ENCODE results near the gene PRIM2. TPM values are rescaled to one million over a fixed set of nuclear protein-coding genes. Genes with fewer than 3 reads are reported as not detected.
"Not testable (repeated sequence)": the region's sequence is repeated elsewhere in the genome, so short reads cannot be mapped to it uniquely, and the experiment has no call there.

PRIM2 gene
- total and polyA plus RNA-seq, 2 of the 8 experiments (the other 6 are each of a cell fraction or from before 2014, with no cell fraction given): 20.8 to 46.8 TPM

DNA sequence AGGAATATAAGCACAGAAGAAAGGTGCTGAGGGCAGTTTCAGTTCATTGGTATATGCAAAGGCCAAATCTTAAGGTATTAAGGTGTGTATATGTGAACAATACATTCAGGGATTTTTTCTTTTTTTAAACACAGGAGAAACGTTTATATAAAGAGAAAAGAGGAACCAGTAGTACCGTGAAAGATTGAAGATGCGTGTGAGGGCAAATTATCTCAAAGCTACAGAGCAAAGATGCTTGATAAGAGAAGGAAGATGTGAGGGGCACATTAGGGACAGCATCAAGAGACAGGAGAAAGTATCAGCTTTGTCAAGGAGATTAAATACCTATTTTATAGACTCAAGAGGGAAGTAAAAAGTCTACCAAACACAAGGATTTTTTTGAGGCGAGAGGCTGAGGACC, 165.0 kb downstream of the PRIM2 start:
- CTCF ChIA-PET (ENCODE audit: partially characterized antibody); H3K36me3 ChIP-seq (ENCODE audit: control insufficient read depth in 2 of 4, insufficient read depth in 4 of 4, low read length in 3 of 4); H3K56ac ChIP-seq (replicated peaks; ENCODE audit: insufficient read length, low read depth, low read length); H4K8ac ChIP-seq (ENCODE audit: extremely low read depth, insufficient read depth, low read length); H2BK120ac ChIP-seq (replicated peaks; ENCODE audit: low read depth, low read length); H3K79me1 ChIP-seq (ENCODE audit: low read depth, low read length); H3K14ac ChIP-seq (ENCODE audit: insufficient read length); H2BK15ac ChIP-seq (ENCODE audit: low read length); H3K4me2 ChIP-seq (ENCODE audit: insufficient read depth in 1 of 2, low read depth in 2 of 2, low read length in 2 of 2); H2BK20ac ChIP-seq (ENCODE audit: low read length); H3K23ac ChIP-seq (ENCODE audit: insufficient read length); H4K91ac ChIP-seq (replicated peaks; ENCODE audit: insufficient read length, low read length); H3K4ac ChIP-seq (replicated peaks; ENCODE audit: insufficient read length, low read depth, low read length); H3K4me1 ChIP-seq (replicated peaks in 1 of 4; ENCODE audit: control insufficient read depth in 3 of 4, insufficient read depth in 4 of 4, low read length in 3 of 4); H3K18ac ChIP-seq (ENCODE audit: extremely low read depth, low read length); FAIRE-seq; H2BK12ac ChIP-seq (ENCODE audit: low read depth, low read length); H2AFZ ChIP-seq (ENCODE audit: low read length); H3K27me3 ChIP-seq (replicated peaks in 1 of 4; ENCODE audit: control insufficient read depth in 3 of 4, extremely low read depth in 1 of 4, insufficient read depth in 3 of 4, low read length in 3 of 4); H3K79me2 ChIP-seq (ENCODE audit: control insufficient read depth in 1 of 2, insufficient read depth in 2 of 2, low read length in 2 of 2); H3K23me2 ChIP-seq (ENCODE audit: low read depth, low read length); H4K20me1 ChIP-seq (replicated peaks in 1 of 2; ENCODE audit: control insufficient read depth in 1 of 2, insufficient read depth in 2 of 2, low read length in 2 of 2); H2AK5ac ChIP-seq (ENCODE audit: low read depth, low read length); H3K9me3 ChIP-seq (ENCODE audit: insufficient read depth in 2 of 2, low read depth in 1 of 2, low read length in 1 of 2); H2BK5ac ChIP-seq (ENCODE audit: low read depth, low read length); H3K27ac ChIP-seq (ENCODE audit: low read depth, low read length); H4K5ac ChIP-seq (ENCODE audit: insufficient read length, low read depth, low read length); DNase-seq (ENCODE audit: low read depth in 1 of 2, low spot score in 2 of 2); H3K9ac ChIP-seq (replicated peaks in 1 of 4; ENCODE audit: extremely low read depth in 1 of 4, low read depth in 3 of 4, low read length in 3 of 4); POLR2A ChIA-PET (ENCODE audit: partially characterized antibody); H3K4me3 ChIP-seq (ENCODE audit: extremely low read depth in 1 of 4, insufficient read depth in 2 of 4, low read depth in 3 of 4, low read length in 4 of 4): not testable (repeated sequence)
- 96% methylated on average over 4 of the region's 4 CpGs; no CpG with 5 or more reads in 1 of the 2 experiments for WGBS, 2 experiments (ENCODE audit: extremely low coverage in 1 of 2, insufficient coverage in 1 of 2, insufficient read length in 1 of 2, insufficient replicate concordance in 2 of 2, low coverage in 1 of 2, low lambda C conversion rate in 2 of 2, missing lambda C conversion rate in 1 of 2)

DNA sequence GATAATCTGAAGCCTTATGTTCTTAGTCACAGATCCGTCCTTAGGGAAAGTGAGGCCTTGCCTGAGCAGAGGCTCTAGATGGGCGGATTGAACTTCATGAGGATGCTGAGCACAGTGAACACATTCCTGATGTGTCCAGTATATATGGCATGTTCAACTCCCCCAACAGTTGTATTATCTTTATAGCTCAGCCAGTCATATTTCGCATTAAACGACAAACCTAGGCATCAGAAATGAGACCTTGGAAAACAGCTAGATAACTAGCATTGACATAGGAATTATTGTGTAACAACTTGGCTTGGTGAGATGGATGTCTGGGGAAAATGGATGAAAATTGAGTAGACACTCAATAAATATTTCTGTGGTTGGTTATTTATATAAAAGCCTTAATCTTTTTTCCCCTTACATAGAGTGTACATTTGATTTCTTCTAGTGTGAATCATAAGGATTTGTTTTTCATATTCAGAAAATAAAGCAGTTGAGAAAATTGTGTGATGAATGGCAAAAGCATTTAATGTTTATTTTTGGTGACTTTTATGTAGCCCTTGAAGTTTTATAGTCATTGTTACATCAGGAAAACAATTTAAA, 169.2 kb downstream of the PRIM2 start:
- H3K14ac ChIP-seq (ENCODE audit: insufficient read length); H3K36me3 ChIP-seq (ENCODE audit: control insufficient read depth in 2 of 4, insufficient read depth in 4 of 4, low read length in 3 of 4); H3K4me3 ChIP-seq (ENCODE audit: extremely low read depth in 1 of 4, insufficient read depth in 2 of 4, low read depth in 3 of 4, low read length in 4 of 4); POLR2A ChIA-PET (ENCODE audit: partially characterized antibody); H3K4me1 ChIP-seq (replicated peaks in 1 of 4; ENCODE audit: control insufficient read depth in 3 of 4, insufficient read depth in 4 of 4, low read length in 3 of 4); H3K9me3 ChIP-seq (ENCODE audit: insufficient read depth in 2 of 2, low read depth in 1 of 2, low read length in 1 of 2); FAIRE-seq; H3K23ac ChIP-seq (ENCODE audit: insufficient read length); H3K79me1 ChIP-seq (ENCODE audit: low read depth, low read length); H2BK15ac ChIP-seq (ENCODE audit: low read length); H2BK20ac ChIP-seq (ENCODE audit: low read length); H2BK120ac ChIP-seq (replicated peaks; ENCODE audit: low read depth, low read length); H2BK12ac ChIP-seq (ENCODE audit: low read depth, low read length); DNase-seq (ENCODE audit: low read depth in 1 of 2, low spot score in 2 of 2); H3K79me2 ChIP-seq (ENCODE audit: control insufficient read depth in 1 of 2, insufficient read depth in 2 of 2, low read length in 2 of 2); H3K9ac ChIP-seq (replicated peaks in 1 of 4; ENCODE audit: extremely low read depth in 1 of 4, low read depth in 3 of 4, low read length in 3 of 4); H3K56ac ChIP-seq (replicated peaks; ENCODE audit: insufficient read length, low read depth, low read length); H3K18ac ChIP-seq (ENCODE audit: extremely low read depth, low read length); H4K5ac ChIP-seq (ENCODE audit: insufficient read length, low read depth, low read length); CTCF ChIA-PET (ENCODE audit: partially characterized antibody); H4K20me1 ChIP-seq (replicated peaks in 1 of 2; ENCODE audit: control insufficient read depth in 1 of 2, insufficient read depth in 2 of 2, low read length in 2 of 2); H2BK5ac ChIP-seq (ENCODE audit: low read depth, low read length); H3K27ac ChIP-seq (ENCODE audit: low read depth, low read length); H4K91ac ChIP-seq (replicated peaks; ENCODE audit: insufficient read length, low read length); H2AK5ac ChIP-seq (ENCODE audit: low read depth, low read length); H3K27me3 ChIP-seq (replicated peaks in 1 of 4; ENCODE audit: control insufficient read depth in 3 of 4, extremely low read depth in 1 of 4, insufficient read depth in 3 of 4, low read length in 3 of 4); H3K23me2 ChIP-seq (ENCODE audit: low read depth, low read length); H3K4ac ChIP-seq (replicated peaks; ENCODE audit: insufficient read length, low read depth, low read length); H4K8ac ChIP-seq (ENCODE audit: extremely low read depth, insufficient read depth, low read length); H3K4me2 ChIP-seq (ENCODE audit: insufficient read depth in 1 of 2, low read depth in 2 of 2, low read length in 2 of 2); H2AFZ ChIP-seq (ENCODE audit: low read length): not testable (repeated sequence)
- WGBS, 2 experiments (ENCODE audit: extremely low coverage in 1 of 2, insufficient coverage in 1 of 2, insufficient read length in 1 of 2, insufficient replicate concordance in 2 of 2, low coverage in 1 of 2, low lambda C conversion rate in 2 of 2, missing lambda C conversion rate in 1 of 2): 92% methylated on average over 4 of the region's 4 CpGs; no CpG with 5 or more reads in 1 of the 2 experiments

All from H1 (cell line).